Superior temporal gyrus (tissue), 1 donor: ENCODE measurements around the gene DLGAP4.
A peak's percentile ranks its signal among the peaks of the same experiment; 100 is the strongest.

Experiments
- DNase-seq: peaks from one replicate; pipeline ENCODE4 v3.0.0-alpha.2; 2016; ENCODE audit errors: extremely low spot score

DLGAP4 gene

GRCh38 chr20:36305602-36306551, at the start of gene DLGAP4:
TSS of gene DLGAP4 (plus strand) at chr20:36306339. CDS start at chr20:36431718, 125,379 bp downstream.
- no peak for DNase-seq

- no peak for DNase-seq
Measured at GRCh38 chr20:36259177-36260061, 46.7 kb upstream of the DLGAP4 start.

GRCh38 chr20:36260316-36260715, 45.8 kb upstream of the DLGAP4 start:
- no peak for DNase-seq

- no peak for DNase-seq
Measured at GRCh38 chr20:36261389-36262105, 44.6 kb upstream of the DLGAP4 start.

DNA sequence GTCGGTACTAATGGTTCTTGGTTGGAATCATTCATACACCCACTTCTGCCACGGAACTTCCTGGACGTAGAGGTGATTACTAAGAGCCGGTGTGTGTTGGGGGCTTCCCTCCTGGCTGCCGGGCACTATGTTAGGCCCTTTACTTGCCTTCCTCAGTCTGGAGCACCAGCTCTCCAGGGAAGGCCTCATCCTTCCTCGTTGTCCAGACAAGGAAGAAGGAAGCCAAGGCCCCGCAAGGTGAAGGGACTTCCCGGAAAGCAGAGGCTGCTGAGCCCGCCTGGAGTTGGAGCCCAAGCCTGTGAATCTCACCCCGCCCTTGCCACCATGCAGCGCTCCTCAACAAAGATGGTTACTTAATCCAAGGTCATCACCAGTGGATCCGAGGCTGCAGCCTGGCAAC, 43.7 kb upstream of the DLGAP4 start:
- no peak for DNase-seq

- no peak for DNase-seq
Measured at GRCh38 chr20:36264426-36265246, 41.5 kb upstream of the DLGAP4 start.

- no peak for DNase-seq
Measured at GRCh38 chr20:36266189-36266588, 40.0 kb upstream of the DLGAP4 start.

DNA sequence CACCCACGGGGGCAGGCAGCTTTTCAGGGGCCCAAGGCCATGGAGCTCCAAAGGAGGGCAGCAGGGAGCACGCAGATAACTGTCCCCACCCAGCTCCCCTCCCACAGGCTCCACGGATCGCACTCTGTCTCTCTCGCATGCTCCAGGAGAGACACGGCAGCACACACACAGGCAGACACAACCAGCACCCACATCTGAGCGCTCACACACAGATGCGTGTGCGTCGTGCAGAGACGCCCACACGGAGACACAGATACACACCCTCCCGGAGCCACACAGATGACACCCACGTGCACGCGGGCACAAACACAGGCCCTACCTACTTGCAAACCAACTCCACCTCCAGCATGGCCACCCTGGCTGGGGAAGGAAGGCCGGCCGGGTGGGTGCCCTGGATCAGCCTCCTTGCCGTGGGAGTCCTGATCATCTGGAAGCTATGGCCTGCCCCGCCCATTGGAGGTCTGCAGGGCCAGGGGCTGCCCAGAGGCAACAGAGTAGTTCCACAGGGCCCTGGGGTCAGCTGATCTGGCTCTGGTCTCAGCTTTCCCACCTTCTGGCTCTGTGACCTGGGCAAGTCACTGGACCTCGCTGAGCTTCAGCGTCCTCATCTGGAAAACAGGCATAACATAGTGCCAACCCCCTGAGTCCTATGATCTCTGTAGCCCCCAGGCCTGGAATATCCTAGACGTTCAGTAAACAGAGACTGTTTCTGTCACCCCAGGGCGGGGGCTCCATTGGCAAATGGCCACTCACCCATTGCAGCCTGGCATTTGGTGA, 38.3 kb upstream of the DLGAP4 start:
- no peak for DNase-seq

GRCh38 chr20:36268440-36269342, 37.4 kb upstream of the DLGAP4 start:
- DNase-seq: peak; percentile 57

DNA sequence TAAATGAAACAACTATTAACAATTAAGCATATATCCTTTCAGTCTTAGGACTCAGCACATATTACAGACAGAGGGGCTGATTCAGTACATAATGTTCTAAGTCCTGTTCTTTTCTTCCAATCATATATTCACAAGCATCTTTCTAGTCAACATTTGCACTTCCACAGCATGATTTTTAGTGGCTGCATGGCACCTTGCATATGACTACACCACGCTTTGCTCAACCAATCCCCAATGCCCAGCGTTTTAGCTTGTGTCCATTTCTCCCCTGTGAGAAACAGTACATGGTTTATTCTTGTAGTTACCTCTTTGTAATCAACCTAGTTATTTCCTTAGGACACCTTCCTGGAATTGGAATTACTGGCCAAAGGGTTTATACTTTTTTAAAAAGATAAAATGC, 36.6 kb upstream of the DLGAP4 start:
- DNase-seq: peak; percentile 68

- no peak for DNase-seq
Measured at GRCh38 chr20:36270744-36271638, 35.1 kb upstream of the DLGAP4 start.

DNA sequence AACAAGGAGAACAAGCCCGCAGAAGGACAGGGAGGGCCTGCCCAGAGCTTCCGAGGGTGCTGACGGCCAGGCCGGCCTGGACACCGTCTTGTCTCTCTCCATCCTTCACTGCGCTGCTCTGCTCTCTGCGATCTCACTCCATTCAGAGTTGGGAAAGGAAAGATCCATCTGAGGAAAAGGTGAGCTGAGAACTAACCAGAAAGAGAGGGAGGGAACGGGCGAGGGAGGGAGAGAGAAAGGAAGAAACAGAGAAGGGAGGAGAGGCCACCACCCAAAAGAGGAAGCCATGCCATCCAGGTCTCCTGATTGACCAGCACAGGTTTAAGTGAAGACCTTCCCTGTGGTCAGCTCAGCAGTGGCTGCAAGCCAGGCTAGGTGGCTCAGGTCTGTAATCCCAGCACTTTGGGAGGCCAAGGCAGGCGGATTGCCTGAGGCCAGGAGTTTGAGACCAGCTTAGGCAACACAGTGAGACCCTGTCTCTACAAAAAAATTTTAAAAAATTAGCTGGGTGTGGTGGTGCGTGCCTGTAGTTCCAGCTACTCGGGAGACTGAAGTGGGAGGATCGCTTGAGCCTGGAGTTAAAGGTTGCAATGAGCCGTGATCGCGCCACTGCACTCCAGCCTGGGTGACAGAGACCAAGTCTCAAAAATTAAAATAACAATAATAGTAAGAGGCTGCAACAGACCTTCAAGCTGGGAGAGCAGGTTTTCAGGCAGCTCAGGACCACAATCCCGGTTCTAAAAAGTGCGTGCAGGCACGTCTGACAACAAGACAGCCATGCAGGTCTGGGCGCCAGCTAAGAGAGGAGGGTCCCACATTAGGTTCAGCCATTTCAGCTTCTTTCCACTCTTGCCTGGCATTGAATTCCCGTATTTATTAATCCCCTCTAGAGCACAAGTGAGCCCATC, 34.2 kb upstream of the DLGAP4 start:
- DNase-seq: no peak

- no peak for DNase-seq
Measured at GRCh38 chr20:36272547-36273220, 33.5 kb upstream of the DLGAP4 start.

DNA sequence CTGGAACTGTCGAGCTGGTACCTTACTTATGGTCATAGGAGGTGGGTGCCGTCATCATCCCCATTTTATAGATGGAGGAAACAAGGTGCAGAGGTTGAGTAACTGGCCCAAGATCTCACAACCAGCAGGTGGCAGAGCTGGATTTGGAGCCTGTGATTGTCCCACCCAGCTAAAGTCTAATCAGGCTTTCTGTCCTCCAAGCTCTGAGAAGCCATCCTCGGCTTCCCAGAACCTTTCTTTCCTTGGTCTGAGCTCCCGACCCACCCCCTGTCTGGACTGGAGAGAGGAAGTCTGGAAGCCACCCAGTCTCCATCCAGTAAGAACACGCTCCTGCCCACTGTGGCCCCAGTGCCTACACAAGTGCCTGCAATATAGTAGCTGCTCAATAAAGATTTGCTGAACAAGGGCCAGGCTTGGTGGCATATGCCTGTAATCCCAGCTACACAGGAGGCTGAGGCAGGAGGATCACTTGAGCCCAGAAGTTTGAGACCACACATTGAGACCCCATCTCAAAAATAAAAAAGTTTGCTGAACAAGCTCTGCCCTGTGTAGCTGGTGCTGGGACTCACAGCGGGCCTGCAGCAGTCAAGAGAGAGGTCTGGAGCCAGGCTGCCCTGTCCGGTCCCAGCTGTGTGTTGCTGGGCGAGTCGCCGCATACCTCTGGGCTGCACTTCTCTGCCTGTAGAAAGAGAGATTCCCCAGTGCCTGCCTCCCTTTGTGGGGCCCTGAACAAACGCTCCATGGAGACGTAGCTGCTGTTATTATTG, 32.5 kb upstream of the DLGAP4 start:
- DNase-seq: peak; percentile 33

DNA sequence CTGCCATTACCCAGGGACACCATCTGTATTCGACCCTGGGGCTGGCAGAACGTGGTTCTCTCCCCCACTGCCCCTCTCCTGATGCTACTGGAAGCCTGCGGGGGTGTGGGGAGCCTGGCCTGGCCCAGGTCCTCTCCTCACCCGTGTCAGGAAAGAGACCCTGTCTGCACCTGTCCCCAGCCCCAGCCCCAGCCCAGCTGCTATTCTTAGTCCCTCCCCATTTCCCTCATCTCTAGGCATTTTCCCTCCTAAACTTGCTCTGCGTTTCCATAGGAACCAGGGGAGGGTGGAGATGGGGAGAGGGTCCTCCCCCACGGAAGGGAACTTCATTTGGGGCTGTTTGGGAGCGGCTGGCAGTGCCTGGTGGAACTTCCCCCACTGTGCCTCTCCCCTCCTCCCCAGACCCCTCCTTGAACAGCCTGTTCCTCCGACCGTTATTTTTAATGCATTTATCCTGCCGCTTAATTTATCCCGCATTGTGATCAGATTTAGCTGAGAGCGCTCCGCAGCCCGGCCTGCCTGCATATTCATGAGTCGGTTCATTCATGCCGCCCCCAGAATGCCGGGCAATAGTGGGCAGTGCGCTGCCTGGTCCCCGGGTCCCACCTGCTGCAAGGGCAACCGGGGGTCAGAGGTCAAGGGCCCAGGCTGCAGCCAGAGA, 31.8 kb upstream of the DLGAP4 start:
- DNase-seq: no peak
